ENCODE results near the gene AKAP7.

DNA sequence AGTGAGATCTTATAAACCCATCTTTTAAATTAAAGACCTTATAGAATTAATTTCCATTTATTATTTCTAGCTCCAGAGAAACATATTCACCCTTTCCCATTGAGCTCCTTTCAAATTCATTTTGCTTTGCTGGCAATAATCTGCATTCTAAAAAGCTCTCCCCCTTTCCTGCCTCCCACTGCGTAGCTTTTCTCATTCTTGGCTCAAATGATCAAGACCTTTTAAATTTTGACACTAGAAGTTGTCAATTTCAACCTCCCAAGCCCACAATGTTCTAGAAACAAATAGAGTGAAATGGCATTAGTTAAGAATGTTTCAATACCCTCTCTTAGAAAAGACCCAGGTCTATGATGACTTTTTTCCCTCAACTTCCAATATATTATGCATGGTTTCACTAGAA lies 186.9 kb downstream of the AKAP7 start:
- TF ChIP-seq, protein P1, sequence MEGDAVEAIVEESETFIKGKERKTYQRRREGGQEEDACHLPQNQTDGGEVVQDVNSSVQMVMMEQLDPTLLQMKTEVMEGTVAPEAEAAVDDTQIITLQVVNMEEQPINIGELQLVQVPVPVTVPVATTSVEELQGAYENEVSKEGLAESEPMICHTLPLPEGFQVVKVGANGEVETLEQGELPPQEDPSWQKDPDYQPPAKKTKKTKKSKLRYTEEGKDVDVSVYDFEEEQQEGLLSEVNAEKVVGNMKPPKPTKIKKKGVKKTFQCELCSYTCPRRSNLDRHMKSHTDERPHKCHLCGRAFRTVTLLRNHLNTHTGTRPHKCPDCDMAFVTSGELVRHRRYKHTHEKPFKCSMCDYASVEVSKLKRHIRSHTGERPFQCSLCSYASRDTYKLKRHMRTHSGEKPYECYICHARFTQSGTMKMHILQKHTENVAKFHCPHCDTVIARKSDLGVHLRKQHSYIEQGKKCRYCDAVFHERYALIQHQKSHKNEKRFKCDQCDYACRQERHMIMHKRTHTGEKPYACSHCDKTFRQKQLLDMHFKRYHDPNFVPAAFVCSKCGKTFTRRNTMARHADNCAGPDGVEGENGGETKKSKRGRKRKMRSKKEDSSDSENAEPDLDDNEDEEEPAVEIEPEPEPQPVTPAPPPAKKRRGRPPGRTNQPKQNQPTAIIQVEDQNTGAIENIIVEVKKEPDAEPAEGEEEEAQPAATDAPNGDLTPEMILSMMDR (IDR thresholded peaks at IDR 0.05), result no peak
- no peak for TF ChIP-seq EZH2 (IDR thresholded peaks at IDR 0.05; ENCODE audit: borderline replicate concordance, insufficient read depth, low read depth, low read length, poor library complexity, severe bottlenecking)

Data from B cell (primary cell).